DLD1 (cell line): ENCODE data around the gene KRT3.

Source experiments
- in situ Hi-C: cut with HindIII; loops from 2 replicates; pipeline ENCODE4 v1.10.0; 2017; ENCODE audit warnings: low sequenced_read_pairs

The KRT3 gene

DNA sequence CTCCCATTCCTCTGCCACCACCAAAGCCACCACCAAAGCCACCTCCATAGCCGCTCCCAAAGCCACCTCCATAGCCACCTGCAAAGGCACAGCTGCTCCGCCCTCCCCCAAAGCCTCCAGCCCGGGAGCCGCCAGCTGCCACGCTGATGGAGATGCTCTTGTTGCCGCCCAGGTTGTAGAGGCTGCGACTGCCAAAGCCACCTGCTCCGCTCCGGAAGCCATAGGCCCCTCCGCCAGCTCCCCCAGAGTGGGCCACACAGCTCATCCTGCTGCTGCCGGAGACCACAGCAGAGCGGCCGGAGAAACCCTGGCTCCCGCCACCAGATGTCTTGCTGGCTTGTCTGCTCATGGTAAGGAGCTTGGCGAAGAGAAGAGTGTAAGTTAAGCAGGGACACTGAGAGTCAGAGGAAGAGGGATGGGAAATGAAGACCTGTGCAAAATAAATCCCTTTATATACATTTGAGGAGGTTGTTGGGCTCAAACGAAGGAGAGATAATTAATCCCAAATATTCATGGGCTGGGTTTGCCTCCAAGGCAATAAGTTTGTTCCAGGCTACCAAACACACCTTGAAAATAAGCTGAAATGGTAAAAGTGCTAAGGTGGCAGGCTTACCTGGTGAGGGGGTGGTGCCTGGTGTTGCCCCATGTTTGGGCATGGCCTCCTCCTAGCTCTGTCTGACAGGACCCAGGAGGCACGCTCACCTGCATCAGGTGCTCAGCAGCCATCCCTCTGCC, at the start of gene KRT3:
TSS of gene KRT3 (minus strand) at position 424 of the 735 bp plus-strand sequence. CDS start at position 349, 75 bp downstream.
- in situ Hi-C loops: no loop called here

DNA sequence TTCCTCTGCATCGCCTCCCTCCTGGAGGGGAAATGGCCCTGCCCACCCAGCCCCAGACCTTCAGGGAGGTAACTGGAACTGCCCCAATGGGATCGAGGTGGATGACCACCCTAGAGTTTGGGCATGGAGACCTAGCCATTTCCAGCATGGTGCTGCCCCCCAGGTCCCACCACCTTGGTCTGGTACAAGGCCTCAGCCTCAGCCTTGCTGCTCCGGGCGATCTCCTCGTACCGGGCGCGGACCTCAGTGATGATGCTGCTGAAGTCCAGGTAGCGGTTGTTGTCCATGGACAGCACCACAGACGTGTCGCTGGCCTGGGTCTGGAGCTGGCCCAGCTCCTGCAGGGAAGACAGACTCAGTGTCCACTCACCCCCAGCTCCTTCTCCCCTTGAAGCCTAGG, 48.5 kb upstream of the KRT3 start:
- in situ Hi-C loops: no loop called here

DNA sequence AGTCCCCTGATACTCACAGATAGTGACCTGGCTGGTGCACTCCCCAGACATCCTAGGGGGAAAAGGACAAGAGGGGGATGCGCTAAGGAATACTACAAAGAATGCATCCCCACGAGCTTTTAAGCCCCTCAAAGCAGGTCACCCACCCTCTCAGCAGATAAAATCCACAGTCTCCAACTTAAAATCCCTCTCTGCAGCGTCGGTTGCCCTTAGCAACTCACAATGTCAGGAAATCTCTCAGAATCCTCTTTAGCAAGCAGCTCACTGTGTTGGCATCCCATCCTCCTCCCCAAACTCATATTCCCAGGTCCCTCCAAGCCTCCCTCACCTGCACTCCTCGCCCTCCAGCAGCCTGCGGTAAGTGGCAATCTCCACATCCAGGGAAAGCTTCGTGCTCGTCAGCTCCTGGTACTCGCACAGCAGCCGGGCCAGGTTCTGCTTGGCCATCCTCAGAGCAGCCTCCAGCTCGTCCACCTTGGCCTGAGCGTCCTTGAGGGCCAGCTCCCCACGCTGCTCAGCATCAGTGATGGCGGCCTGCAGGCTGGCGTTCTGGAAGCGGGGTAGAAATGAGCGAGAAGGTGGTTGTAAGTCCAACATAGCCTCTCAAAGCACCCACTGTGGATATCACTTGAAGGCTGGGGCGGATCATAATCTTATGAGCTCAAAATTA, 43.7 kb upstream of the KRT3 start:
- in situ Hi-C loops: no loop called here

GRCh38 chr12:52838609-52839435, 42.9 kb upstream of the KRT3 start:
- in situ Hi-C loops: no loop called here

GRCh38 chr12:52837781-52838608, 42.1 kb upstream of the KRT3 start:
- in situ Hi-C loops: no loop called here

DNA sequence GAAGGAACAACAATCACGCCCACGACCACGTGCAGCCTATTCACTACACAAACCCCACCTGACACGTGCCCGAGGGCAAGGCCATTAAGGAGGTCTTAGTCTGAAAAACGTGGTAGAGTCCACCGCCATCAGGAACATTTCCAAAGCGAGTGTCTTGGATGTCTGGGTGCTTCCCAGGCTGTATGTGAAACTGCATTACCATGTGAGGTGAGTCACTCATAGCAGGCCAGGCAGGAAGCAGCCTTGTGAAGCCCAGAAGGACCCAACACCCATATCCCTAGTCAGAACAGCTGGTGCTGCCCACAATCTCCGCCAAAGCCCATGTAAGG, 41.5 kb upstream of the KRT3 start:
- in situ Hi-C loops: no loop called here

- in situ Hi-C loops: no loop called here
Observed at GRCh38 chr12:52836491-52837412, 40.8 kb upstream of the KRT3 start.

- in situ Hi-C loops: no loop called here
Observed at GRCh38 chr12:52836042-52836466, 40.1 kb upstream of the KRT3 start.

DNA sequence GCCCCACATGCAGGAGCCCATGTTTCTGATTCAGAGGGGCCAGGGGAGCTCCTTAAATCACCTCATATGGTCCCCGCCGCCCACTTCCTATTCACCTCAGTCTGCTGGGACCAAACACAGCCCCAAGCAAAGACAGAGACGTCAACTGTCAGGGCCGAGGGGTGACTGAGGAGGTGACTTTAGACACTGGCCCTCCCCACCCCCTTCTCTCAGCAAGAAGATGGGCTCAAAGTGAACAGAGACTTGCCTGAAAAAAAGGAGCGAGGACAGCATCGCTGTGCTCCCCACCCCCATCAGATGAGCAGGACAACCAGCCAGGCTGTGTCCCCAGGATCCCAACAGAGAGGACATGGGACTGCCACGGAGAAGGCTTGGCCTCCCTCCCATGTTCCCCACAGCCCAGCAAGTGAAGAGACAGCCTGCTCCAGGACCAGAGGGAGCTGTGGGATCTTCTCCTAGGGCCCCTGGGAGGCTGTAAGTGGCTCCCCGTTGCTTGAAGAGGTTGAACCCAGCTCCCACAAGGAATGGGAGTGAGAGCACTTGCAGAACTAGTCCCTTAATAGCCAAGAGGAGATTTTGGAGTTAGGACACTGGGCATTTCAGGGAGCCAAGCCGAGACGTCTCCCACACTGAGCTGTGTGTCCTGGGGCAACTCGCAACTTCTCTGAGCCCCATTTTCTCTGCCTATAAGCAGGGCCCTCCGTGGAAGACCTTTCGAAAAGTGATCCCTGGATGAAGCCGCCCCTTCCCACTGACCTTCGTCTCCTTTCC, 39.5 kb upstream of the KRT3 start:
- in situ Hi-C loops: no loop called here

- in situ Hi-C loops: no loop called here
Observed at GRCh38 chr12:52834727-52835001, 38.7 kb upstream of the KRT3 start.

GRCh38 chr12:52833922-52834726, 38.2 kb upstream of the KRT3 start, which contains the start of gene KRT79:
TSS of gene KRT79 (minus strand) at chr12:52834311. CDS start at chr12:52834260, 51 bp downstream.
- in situ Hi-C loops: no loop called here

- in situ Hi-C loops: no loop called here
Observed at GRCh38 chr12:52832985-52833905, 37.3 kb upstream of the KRT3 start.

GRCh38 chr12:52832451-52832850, 36.5 kb upstream of the KRT3 start:
- in situ Hi-C loops: no loop called here

DNA sequence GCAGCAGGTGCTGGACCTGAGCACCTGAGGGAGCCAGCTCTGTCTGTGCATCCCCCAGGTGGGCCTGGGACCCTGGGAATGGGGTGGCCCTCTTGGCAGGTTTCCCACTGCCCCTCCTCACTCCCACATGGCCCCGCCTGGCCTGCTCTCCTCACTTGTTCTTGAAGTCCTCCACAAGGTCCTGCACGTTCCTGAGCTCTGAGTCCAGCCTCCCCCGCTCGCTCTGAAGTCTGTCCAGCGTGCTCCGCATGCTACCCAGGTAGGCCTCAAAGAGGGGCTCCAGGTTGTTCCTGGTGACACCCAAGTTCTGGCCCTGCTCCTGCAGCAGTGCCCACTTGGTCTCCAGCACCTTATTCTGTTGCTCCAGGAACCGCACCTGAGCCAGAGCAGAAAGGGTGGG, 35.3 kb upstream of the KRT3 start:
- in situ Hi-C loops: no loop called here

DNA sequence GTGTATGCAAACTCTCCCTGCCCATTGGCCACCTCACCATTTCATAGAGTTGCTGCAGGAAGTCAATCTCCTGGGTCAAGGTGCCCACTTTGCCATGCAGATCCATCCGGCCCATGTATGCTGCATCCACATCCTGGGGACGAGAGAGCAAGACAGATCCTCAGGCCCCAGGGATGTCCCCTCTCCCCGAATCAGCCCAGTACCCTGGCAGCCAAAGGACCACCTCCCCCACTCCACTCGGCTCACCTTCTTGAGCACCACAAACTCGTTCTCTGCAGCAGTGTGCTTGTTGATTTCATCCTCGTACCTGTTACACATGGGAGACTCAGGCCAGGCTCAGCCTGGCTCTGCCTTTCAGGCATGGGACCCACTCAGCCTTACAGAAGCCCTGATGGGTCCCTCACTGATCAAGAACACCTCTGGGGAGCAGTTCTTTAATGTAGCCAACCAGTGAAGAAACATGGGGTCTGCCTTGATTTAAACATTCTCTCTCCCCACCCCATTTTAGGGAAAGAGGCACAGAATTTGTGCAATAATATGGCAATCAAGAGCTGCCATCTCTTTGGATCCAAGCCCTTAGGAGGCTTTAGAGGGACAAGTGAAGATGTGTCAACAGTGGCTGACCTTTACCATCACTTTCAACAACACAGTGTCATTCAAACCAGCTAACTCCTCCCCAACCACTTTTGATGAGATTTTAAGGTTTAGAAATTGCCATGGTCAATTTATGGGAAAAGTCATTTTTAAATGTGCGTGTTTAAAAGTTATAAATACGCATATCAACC, 34.3 kb upstream of the KRT3 start:
- in situ Hi-C loops: no loop called here

- in situ Hi-C loops: no loop called here
Observed at GRCh38 chr12:52828591-52829021, 32.7 kb upstream of the KRT3 start.

GRCh38 chr12:52828156-52828555, 32.2 kb upstream of the KRT3 start:
- in situ Hi-C loops: no loop called here
